CD8-positive, alpha-beta memory T cell (primary cell): ENCODE results near the gene PRR15L. TPM values are rescaled to one million over a fixed set of nuclear protein-coding genes. Genes with fewer than 3 reads are reported as not detected.
A peak's percentile ranks its signal among the peaks of the same experiment; 100 is the strongest.

ENCODE experiments used
- CTCF ChIA-PET: fragments of 350-600 bp; sonication (Branson Sonifier 250); formaldehyde crosslinking; loops from one replicate; lab custom pipeline; 2021; ENCODE audit warnings: antibody characterized with exemption; lab: Charles Lee
- POLR2A ChIA-PET: fragments of 350-600 bp; sonication (Branson Sonifier 250); formaldehyde crosslinking; loops from one replicate; lab custom pipeline; 2021; ENCODE audit warnings: antibody characterized with exemption; lab: Charles Lee
- DNase-seq, 5 donors: peaks; one replicate each; pipeline versions ENCODE4 v3.0.0 to v3.0.0-alpha.2; 2020 to 2022; ENCODE audit warnings: mixed read lengths in 1 of 5
- H3K27ac ChIP-seq: one replicate; pipeline ENCODE4 v1.7.0; 2013; ENCODE audit warnings: low read depth, mild to moderate bottlenecking, low read length, moderate library complexity
- H3K27me3 ChIP-seq: 2 replicates; pipeline ENCODE4 v1.7.0; 2013; ENCODE audit warnings: low read length, mild to moderate bottlenecking; ENCODE audit not compliant: insufficient read depth, poor library complexity, severe bottlenecking
- H3K36me3 ChIP-seq: 2 replicates; pipeline ENCODE4 v1.7.0; 2013; ENCODE audit warnings: mild to moderate bottlenecking, low read length, moderate library complexity; ENCODE audit not compliant: insufficient read depth
- H3K4me1 ChIP-seq: 2 replicates; pipeline ENCODE4 v1.7.0; 2013; ENCODE audit warnings: mild to moderate bottlenecking, low read length, moderate library complexity; ENCODE audit not compliant: insufficient read depth
- H3K4me3 ChIP-seq: 2 replicates; pipeline ENCODE4 v1.7.0; 2013; ENCODE audit warnings: mild to moderate bottlenecking, low read length
- H3K9me3 ChIP-seq: 2 replicates; pipeline ENCODE4 v1.7.0; 2013; ENCODE audit warnings: mild to moderate bottlenecking, low read length
- H3K27ac Mint-ChIP-seq, 8 donors: one replicate each; pipeline ENCODE4 v1.8.0; 2020 to 2021; ENCODE audit warnings: mixed read lengths in 8 of 8, mild to moderate bottlenecking in 6 of 8, inconsistent platforms in 3 of 8, moderate library complexity in 3 of 8
- H3K27me3 Mint-ChIP-seq, 2 donors: one replicate each; pipeline ENCODE4 v1.8.0; 2020 to 2021; ENCODE audit warnings: mixed read lengths in 2 of 2, mild to moderate bottlenecking in 1 of 2, moderate library complexity in 1 of 2
- H3K36me3 Mint-ChIP-seq, 3 donors: one replicate each; pipeline ENCODE4 v1.8.0; 2020 to 2021; ENCODE audit warnings: mixed read lengths in 3 of 3, inconsistent platforms in 1 of 3, mild to moderate bottlenecking in 1 of 3
- H3K4me1 Mint-ChIP-seq, 3 donors: one replicate each; pipeline ENCODE4 v1.8.0; 2020 to 2021; ENCODE audit warnings: mixed read lengths in 3 of 3, inconsistent platforms in 1 of 3, mild to moderate bottlenecking in 1 of 3
- H3K4me3 Mint-ChIP-seq, 7 donors: one replicate each; pipeline ENCODE4 v1.8.0; 2020 to 2021; ENCODE audit warnings: mixed read lengths in 7 of 7, mild to moderate bottlenecking in 6 of 7, moderate library complexity in 4 of 7, inconsistent platforms in 2 of 7
- H3K9me3 Mint-ChIP-seq, 5 donors: one replicate each; pipeline ENCODE4 v1.8.0; 2020 to 2022; ENCODE audit warnings: mixed read lengths in 5 of 5, mild to moderate bottlenecking in 3 of 5, moderate library complexity in 2 of 5, inconsistent platforms in 1 of 5
- polyA plus RNA-seq: library from polyadenylated mRNA; unstranded; fragments of 300-500 nt; fragmentation: Illumina TruSeq; gene quantifications from one replicate; pipeline ENCODE4 v1.2.3, GENCODE V29; 2021
- total RNA-seq, 2 experiments: library from RNA; stranded (reverse); gene quantifications; one replicate each; pipeline ENCODE4 v1.2.3, GENCODE V29; 2021

PRR15L gene
- total and polyA plus RNA-seq, 3 experiments from 2014 or later: not detected

DNA sequence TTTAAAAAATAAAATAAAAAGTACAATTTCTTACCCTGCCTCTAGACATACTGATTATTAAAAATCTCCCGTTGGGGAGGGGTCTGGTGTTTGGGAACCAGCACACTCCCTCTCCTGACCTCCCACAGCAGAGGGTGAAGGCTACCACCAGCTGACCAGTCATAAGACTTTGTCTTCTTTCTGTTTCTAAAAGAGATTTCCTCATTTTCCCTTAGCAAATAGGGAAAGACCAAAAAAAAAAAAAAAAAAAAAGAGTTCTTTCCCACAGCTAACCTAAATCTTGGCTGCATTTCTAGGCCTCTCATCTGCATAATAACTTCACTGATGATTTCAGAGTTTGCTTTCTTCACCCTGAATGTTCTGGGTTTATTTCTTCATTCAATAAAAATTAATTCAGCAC lies 43.5 kb upstream of the PRR15L start:
- Mint-ChIP-seq H3K4me3 (no peak overlapping the region), H3K27ac (peak overlapping the region in 1 of 8 donors; percentile 79), H3K4me1 (no peaks in the 10 kb centered on the region), H3K36me3 (no peaks in the 10 kb centered on the region), H3K9me3 (no peaks in the 10 kb centered on the region), H3K27me3 (peaks cover 7 to 23% of the 10 kb centered on the region in 2 donors)
- POLR2A ChIA-PET: no interaction called here
- Histone ChIP-seq H3K4me1 (no peaks in the 10 kb centered on the region), H3K9me3 (no peaks in the 10 kb centered on the region), H3K27ac (no peak overlapping the region), H3K4me3 (no peak overlapping the region), H3K27me3 (no peaks in the 10 kb centered on the region), H3K36me3 (no peaks in the 10 kb centered on the region)
- CTCF ChIA-PET: no interaction called here
- no peak for DNase-seq

DNA sequence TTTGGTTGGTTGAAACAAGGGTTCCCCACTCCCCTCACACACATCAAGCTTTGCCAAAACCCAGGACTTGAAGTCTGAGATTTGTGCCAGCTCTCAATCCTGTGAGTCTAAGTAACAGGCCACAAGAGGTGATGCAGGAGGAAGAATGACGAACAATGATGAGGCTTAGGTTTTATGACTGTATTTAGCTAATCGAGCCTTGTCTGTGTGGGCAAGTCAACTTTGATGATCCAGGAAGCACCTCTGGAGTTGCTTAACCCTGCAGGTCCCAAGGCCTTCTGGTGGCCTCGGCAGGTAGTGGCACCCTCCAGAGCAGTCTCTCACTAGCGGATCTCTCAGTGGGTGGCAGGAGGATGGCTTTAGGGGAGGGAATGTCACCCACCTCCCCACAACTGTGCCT lies 41.9 kb upstream of the PRR15L start:
- H3K36me3 Mint-ChIP-seq: no peaks in the 10 kb centered on the region
- H3K4me1 Mint-ChIP-seq: no peaks in the 10 kb centered on the region
- H3K4me3 ChIP-seq: no peak overlapping the region
- H3K27ac Mint-ChIP-seq: no peak overlapping the region
- ChIA-PET CTCF (interaction anchor here (1.6 kb wide), 1 partner anchor 21 kb away, joined by 4 read pairs; no protein-coding TSS in a partner anchor), POLR2A (no interaction called here)
- H3K27me3 Mint-ChIP-seq: peaks cover 7 to 30% of the 10 kb centered on the region in 2 donors
- H3K4me1 ChIP-seq: no peaks in the 10 kb centered on the region
- H3K27me3 ChIP-seq: no peaks in the 10 kb centered on the region
- no peaks in the 10 kb centered on the region for H3K36me3 ChIP-seq
- H3K9me3 Mint-ChIP-seq: no peaks in the 10 kb centered on the region
- no peak overlapping the region for H3K4me3 Mint-ChIP-seq
- H3K9me3 ChIP-seq: no peaks in the 10 kb centered on the region
- DNase-seq: peak in 1 of 5 donors; percentile 19
- H3K27ac ChIP-seq: no peak overlapping the region

DNA sequence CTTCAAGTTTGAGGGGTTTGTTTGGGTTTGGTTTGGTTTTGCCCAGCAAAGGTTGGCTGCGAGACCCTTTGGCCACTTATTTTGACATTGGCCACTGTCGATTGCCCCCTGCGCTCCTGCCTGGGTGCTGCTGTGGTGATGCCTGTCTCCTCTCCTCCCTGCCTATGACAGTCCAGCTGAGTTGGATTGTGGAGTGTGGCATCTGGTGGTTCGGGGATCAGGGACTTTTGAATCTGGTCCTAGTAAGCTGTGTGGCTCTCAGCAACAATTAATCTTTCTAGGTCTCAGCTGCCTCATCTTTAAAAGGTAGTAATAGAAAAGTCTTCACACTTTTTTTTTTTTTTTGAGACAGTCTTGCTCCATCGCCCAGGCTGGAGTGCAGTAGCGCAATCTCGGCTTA lies 40.4 kb upstream of the PRR15L start:
- Mint-ChIP-seq H3K27ac (no peak overlapping the region), H3K9me3 (no peaks in the 10 kb centered on the region), H3K36me3 (no peaks in the 10 kb centered on the region), H3K4me1 (no peaks in the 10 kb centered on the region), H3K4me3 (no peak overlapping the region), H3K27me3 (peaks cover 10 to 26% of the 10 kb centered on the region in 2 donors)
- Histone ChIP-seq H3K4me3 (no peak overlapping the region), H3K27ac (no peak overlapping the region), H3K4me1 (no peaks in the 10 kb centered on the region), H3K36me3 (no peaks in the 10 kb centered on the region), H3K27me3 (no peaks in the 10 kb centered on the region), H3K9me3 (no peaks in the 10 kb centered on the region)
- no peak for DNase-seq
- POLR2A ChIA-PET: no interaction called here
- CTCF ChIA-PET: no interaction called here

GRCh38 chr17:47997586-47997985 lies 39.9 kb upstream of the PRR15L start:
- Histone ChIP-seq H3K4me1 (no peaks in the 10 kb centered on the region), H3K4me3 (no peak overlapping the region), H3K27me3 (no peaks in the 10 kb centered on the region), H3K27ac (no peak overlapping the region), H3K9me3 (no peaks in the 10 kb centered on the region), H3K36me3 (no peaks in the 10 kb centered on the region)
- DNase-seq: no peak
- CTCF ChIA-PET: no interaction called here
- POLR2A ChIA-PET: no interaction called here
- Mint-ChIP-seq H3K9me3 (no peaks in the 10 kb centered on the region), H3K4me3 (no peak overlapping the region), H3K27me3 (peaks cover 10 to 26% of the 10 kb centered on the region in 2 donors), H3K36me3 (no peaks in the 10 kb centered on the region), H3K4me1 (no peaks in the 10 kb centered on the region), H3K27ac (no peak overlapping the region)

- no peaks in the 10 kb centered on the region for H3K9me3 Mint-ChIP-seq
- CTCF ChIA-PET: interaction anchor here (1.0 kb wide), 1 partner anchor 26 kb away, joined by 3 read pairs; the partner anchor contains the start of gene CDK5RAP3
These were observed 38.5 kb upstream of the PRR15L start for GRCh38 chr17:47996201-47996600.

GRCh38 chr17:47995241-47995935 lies 37.7 kb upstream of the PRR15L start:
- Histone ChIP-seq H3K27me3 (no peaks in the 10 kb centered on the region), H3K4me1 (no peaks in the 10 kb centered on the region), H3K9me3 (no peaks in the 10 kb centered on the region), H3K27ac (no peak overlapping the region), H3K36me3 (no peaks in the 10 kb centered on the region), H3K4me3 (no peak overlapping the region)
- Mint-ChIP-seq H3K4me1 (no peaks in the 10 kb centered on the region), H3K27ac (no peak overlapping the region), H3K36me3 (no peaks in the 10 kb centered on the region), H3K9me3 (no peaks in the 10 kb centered on the region), H3K27me3 (peaks cover 10 to 26% of the 10 kb centered on the region in 2 donors), H3K4me3 (no peak overlapping the region)
- ChIA-PET CTCF (no interaction called here), POLR2A (no interaction called here)
- DNase-seq: no peak

More at GRCh38 chr17:47996201-47996600, 38.5 kb upstream of the PRR15L start:
- H3K9me3 ChIP-seq: no peaks in the 10 kb centered on the region
- no peaks in the 10 kb centered on the region for H3K27me3 ChIP-seq
- Mint-ChIP-seq H3K4me3 (no peak overlapping the region), H3K36me3 (no peaks in the 10 kb centered on the region), H3K4me1 (no peaks in the 10 kb centered on the region), H3K27ac (no peak overlapping the region), H3K27me3 (peaks cover 10 to 26% of the 10 kb centered on the region in 2 donors)
- no peaks in the 10 kb centered on the region for H3K36me3 ChIP-seq
- no peak overlapping the region for H3K27ac ChIP-seq
- H3K4me1 ChIP-seq: no peaks in the 10 kb centered on the region
- POLR2A ChIA-PET: no interaction called here
- DNase-seq: no peak
- no peak overlapping the region for H3K4me3 ChIP-seq

DNA sequence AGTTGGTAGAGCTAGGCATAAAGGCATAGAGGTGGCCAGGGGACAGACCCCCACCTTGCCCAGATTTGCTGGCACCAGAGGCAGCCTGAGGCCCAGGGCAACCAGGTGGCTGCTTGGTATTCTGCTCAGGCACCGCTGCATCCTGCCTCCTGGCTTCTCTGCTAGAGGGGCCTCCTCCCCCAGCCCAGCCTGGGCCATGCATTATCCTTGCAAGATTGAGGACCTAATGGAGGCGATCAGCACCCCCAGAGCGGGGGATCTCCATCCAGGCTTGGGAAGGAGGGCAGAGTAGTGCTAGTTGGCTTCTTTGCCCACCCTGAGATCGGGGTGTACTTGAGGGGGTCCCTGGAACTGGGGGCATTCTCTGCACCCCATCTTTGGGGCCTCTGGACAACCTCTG lies 37.0 kb upstream of the PRR15L start:
- no peak overlapping the region for H3K27ac ChIP-seq
- H3K27me3 Mint-ChIP-seq: peaks cover 10 to 26% of the 10 kb centered on the region in 2 donors
- CTCF ChIA-PET: no interaction called here

DNA sequence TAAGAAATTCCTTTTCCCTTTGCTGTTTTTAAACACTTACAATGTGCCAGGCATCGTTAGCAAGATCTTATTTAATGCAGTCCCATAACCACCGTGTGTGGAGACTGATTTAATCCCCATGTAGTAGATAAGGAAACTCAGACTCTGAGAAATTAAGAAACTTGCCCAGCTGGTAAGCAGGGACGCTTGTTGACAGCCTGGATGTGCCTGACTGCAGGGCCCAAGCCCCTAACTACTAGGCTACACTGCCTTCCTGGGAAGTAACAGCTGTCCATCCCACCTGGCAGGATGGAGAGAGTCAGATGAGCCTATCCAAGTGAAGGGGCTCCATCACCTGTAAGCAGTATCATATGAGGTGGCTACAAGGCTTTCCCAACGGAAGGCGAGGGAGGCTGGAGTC lies 36.3 kb upstream of the PRR15L start:
- Mint-ChIP-seq H3K9me3 (no peaks in the 10 kb centered on the region), H3K27me3 (peaks cover 10 to 26% of the 10 kb centered on the region in 2 donors)

More for the DNA sequence above, 37.0 kb upstream of the PRR15L start:
- no peak for DNase-seq
- Mint-ChIP-seq H3K9me3 (no peaks in the 10 kb centered on the region), H3K36me3 (no peaks in the 10 kb centered on the region), H3K4me3 (no peak overlapping the region), H3K4me1 (peaks cover 0 to 3% (median 3%) of the 10 kb centered on the region in 3 donors), H3K27ac (no peak overlapping the region)
- no peaks in the 10 kb centered on the region for H3K4me1 ChIP-seq
- no peaks in the 10 kb centered on the region for H3K27me3 ChIP-seq
- POLR2A ChIA-PET: no interaction called here
- H3K9me3 ChIP-seq: no peaks in the 10 kb centered on the region
- no peaks in the 10 kb centered on the region for H3K36me3 ChIP-seq
- no peak overlapping the region for H3K4me3 ChIP-seq

More for the DNA sequence above, 36.3 kb upstream of the PRR15L start:
- no peaks in the 10 kb centered on the region for H3K36me3 ChIP-seq
- H3K27ac ChIP-seq: no peak overlapping the region
- H3K27me3 ChIP-seq: no peaks in the 10 kb centered on the region
- no peaks in the 10 kb centered on the region for H3K9me3 ChIP-seq
- H3K4me1 ChIP-seq: no peaks in the 10 kb centered on the region
- Mint-ChIP-seq H3K4me1 (peaks cover 2 to 8% (median 7%) of the 10 kb centered on the region in 3 donors), H3K4me3 (no peak overlapping the region), H3K36me3 (no peaks in the 10 kb centered on the region), H3K27ac (no peak overlapping the region)
- ChIA-PET POLR2A (no interaction called here), CTCF (interaction anchor here (0.5 to 1.2 kb wide), 2 partner anchors 16 to 344 kb away, joined by 3 read pairs; no protein-coding TSS in a partner anchor)
- no peak for DNase-seq
- H3K4me3 ChIP-seq: no peak overlapping the region
